Heart left ventricle (tissue), 16 donors: ENCODE measurements around the gene STKLD1. TPM values are rescaled to one million over a fixed set of nuclear protein-coding genes. Genes with fewer than 3 reads are reported as not detected.
"Not testable (repeated sequence)": the region's sequence is repeated elsewhere in the genome, so short reads cannot be mapped to it uniquely, and the experiment has no call there.

Experiments used
- ATAC-seq, 4 donors: fragments of 200-7000 bp; cut with Tn5 transposase; one replicate each; pipeline ENCODE4 v1.9.1; 2020 to 2022; ENCODE audit warnings: moderate library complexity in 4 of 4, mild to moderate bottlenecking in 3 of 4, moderate number of reproducible peaks in 1 of 4
- DNase-seq, 5 donors: peaks; one replicate each; pipeline ENCODE4 v3.0.0-alpha.2; 2020
- H3K27ac ChIP-seq, 12 donors: fragments of 200-600 bp; sonication (generic) in 4 of 12; one replicate each; pipeline versions ENCODE4 v1.5.0 to v1.8.0; 2016 to 2022; ENCODE audit warnings: mild to moderate bottlenecking in 2 of 12
- H3K27me3 ChIP-seq, 9 donors: fragments of 200-600 bp; sonication (generic) in 2 of 9; one replicate each; pipeline versions ENCODE4 v1.5.1 to v1.8.0; 2016 to 2022; ENCODE audit warnings: mild to moderate bottlenecking in 3 of 9
- H3K36me3 ChIP-seq, 9 donors: fragments of 200-600 bp; sonication (generic) in 2 of 9; one replicate each; pipeline versions ENCODE4 v1.5.0 to v1.8.0; 2018 to 2022; ENCODE audit warnings: mild to moderate bottlenecking in 2 of 9
- H3K4me1 ChIP-seq, 12 donors: fragments of 200-600 bp; sonication (generic) in 4 of 12; one replicate each; pipeline versions ENCODE4 v1.5.0 to v1.8.0; 2016 to 2022; ENCODE audit warnings: mild to moderate bottlenecking in 3 of 12
- H3K4me3 ChIP-seq, 12 donors: fragments of 200-600 bp; sonication (generic) in 4 of 12; one replicate each; pipeline versions ENCODE4 v1.5.0 to v1.8.0; 2017 to 2022; ENCODE audit warnings: mild to moderate bottlenecking in 9 of 12, moderate library complexity in 4 of 12
- H3K9me3 ChIP-seq, 12 donors: fragments of 200-600 bp; sonication (generic) in 4 of 12; one replicate each; pipeline versions ENCODE4 v1.5.0 to v1.8.0; 2016 to 2022; ENCODE audit warnings: mild to moderate bottlenecking in 1 of 12
- POLR2A ChIP-seq, 2 donors: fragments of 450-650 bp; IDR thresholded peaks; one replicate each; pipeline ENCODE4 v1.6.1; 2017; ENCODE audit warnings: antibody characterized with exemption in 2 of 2, mild to moderate bottlenecking in 2 of 2, moderate library complexity in 2 of 2
- WGBS, 4 donors: extraction: QIAGEN DNeasy Blood & Tissue Kit in 2 of 4; methylation state at CpG; one replicate each; pipeline versions ENCODE4 v1.1.5 to v1.1.7; 2013 to 2018; 5-methylcytosine and 5-hydroxymethylcytosine counted together
- intact Hi-C, 10 donors: fragments of 100-400 bp; cut with DNase I; formaldehyde crosslinking; loops; one replicate each; pipeline versions ENCODE4 v1.11.1 to v1.14.2; 2022
- polyA plus RNA-seq, 2 donors: library from polyadenylated mRNA; stranded (reverse); fragments of 200-250 nt; gene quantifications; one replicate each; pipeline ENCODE4 v1.2.3, GENCODE V29; 2013
- total RNA-seq, 9 donors: library from RNA; depleted of rRNA in 2 of 9; stranded (reverse); fragments of >200 nt in 2 of 9; fragmentation: NEBNext Ultra II Directional in 3 of 9; extraction: Animal tissue kit (Norgen Biotek cat#: 25700) in 3 of 9; gene quantifications; one replicate each; pipeline versions ENCODE4 v1.1.0 to v1.2.4, GENCODE V29; 2016 to 2023
- TF ChIP-seq, protein P1 (sequence below), 12 donors: fragments of 200-600 bp; sonication (generic) in 4 of 12; IDR thresholded peaks; one replicate each; pipeline versions ENCODE4 v1.5.0 to v1.8.0; 2018 to 2022; ENCODE audit warnings: antibody characterized with exemption in 12 of 12, mild to moderate bottlenecking in 5 of 12
- donor health status: ischemic (EF 13 %, LVEDD 7.1; RV severe dilation, severe dysfunction).
- donor health status: healthy with polysubstance abuse.
- donor health status: DM: no; HTN: yes; CAD: no.
- donor health status: DM: no; HTN: no; CAD: no.
- donor health status: ischemic (EF 25% LVEDD 6.9; RV normal size, moderate dysfunction).
- donor health status: ischemic (EF 25% LVEDD 5.7; RV mildly dilated, moderate dysfunction).
- donor health status: healthy.
- donor health status: DM: yes; HTN: yes; CAD: no.
- donor health status: ischemic (EF 35%, LVEDD 5.7; RV mildly dilated, moderate dysfunction).
- donor health status: nonischemic (EF 11% LVEDD 7.7; RV severe dilation, severe dysfunction).
- donor health status: DM: yes; HTN: yes; CAD: no.
- donor health status: PGD.
- donor health status: ischemic (EF 29% LVEDD 5.4; RV normal size, mild dysfunction).
- donor health status: nonischemic (EF 23%, LVEDD 6.1; RV moderate dilation, normal function).

Gene STKLD1
- total and polyA plus RNA-seq, 11 donors = 0.25 to 0.91 (median 0.46) TPM; not detected in 2

DNA sequence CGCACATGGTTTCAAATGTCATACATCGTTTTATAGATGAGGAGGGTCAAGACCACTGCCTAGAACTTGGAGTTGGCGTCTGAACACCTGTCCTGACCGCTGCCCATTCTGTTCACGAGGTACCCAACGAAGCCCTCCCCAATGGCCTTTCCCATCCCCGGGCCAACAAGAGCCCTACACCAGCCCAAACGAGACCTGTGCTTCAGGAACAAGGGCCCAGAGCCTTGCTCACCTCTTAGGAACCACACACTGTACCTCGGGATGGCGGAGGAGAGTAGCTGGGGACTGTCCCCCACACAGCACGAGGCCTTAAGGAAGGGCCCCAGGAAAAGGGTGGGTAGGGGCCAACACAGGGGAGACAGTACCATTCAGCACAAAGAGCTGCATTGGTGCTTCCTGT is 43.2 kb upstream of the STKLD1 start:
- peaks cover 0 to 51% (median 45%) of the 10 kb centered on the region in 9 donors for H3K36me3 ChIP-seq
- H3K27me3 ChIP-seq = no peaks in the 10 kb centered on the region
- ATAC-seq (no peak), DNase-seq (peak in 1 of 5 donors; percentile 4)
- H3K4me3 ChIP-seq = no peak overlapping the region
- intact Hi-C loops = loop anchor here in 3 of 10 donors (2.0 to 10.0 kb wide), 3 partner anchors 98 to 148 kb away; no protein-coding TSS in a partner anchor
- H3K4me1 ChIP-seq = peaks cover 6 to 26% (median 19%) of the 10 kb centered on the region in 12 donors
- no peak overlapping the region for H3K27ac ChIP-seq
- TF ChIP-seq, protein P1, sequence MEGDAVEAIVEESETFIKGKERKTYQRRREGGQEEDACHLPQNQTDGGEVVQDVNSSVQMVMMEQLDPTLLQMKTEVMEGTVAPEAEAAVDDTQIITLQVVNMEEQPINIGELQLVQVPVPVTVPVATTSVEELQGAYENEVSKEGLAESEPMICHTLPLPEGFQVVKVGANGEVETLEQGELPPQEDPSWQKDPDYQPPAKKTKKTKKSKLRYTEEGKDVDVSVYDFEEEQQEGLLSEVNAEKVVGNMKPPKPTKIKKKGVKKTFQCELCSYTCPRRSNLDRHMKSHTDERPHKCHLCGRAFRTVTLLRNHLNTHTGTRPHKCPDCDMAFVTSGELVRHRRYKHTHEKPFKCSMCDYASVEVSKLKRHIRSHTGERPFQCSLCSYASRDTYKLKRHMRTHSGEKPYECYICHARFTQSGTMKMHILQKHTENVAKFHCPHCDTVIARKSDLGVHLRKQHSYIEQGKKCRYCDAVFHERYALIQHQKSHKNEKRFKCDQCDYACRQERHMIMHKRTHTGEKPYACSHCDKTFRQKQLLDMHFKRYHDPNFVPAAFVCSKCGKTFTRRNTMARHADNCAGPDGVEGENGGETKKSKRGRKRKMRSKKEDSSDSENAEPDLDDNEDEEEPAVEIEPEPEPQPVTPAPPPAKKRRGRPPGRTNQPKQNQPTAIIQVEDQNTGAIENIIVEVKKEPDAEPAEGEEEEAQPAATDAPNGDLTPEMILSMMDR (IDR thresholded peaks at IDR 0.05) = no peak
- TF ChIP-seq POLR2A (IDR thresholded peaks at IDR 0.05) = no peak
- 90 to 97% (median 95%) methylated on average over 10 to 11 of the region's 11 CpGs for WGBS, 4 donors
- H3K9me3 ChIP-seq = no peaks in the 10 kb centered on the region

GRCh38 chr9:133333566-133333965 is 42.6 kb upstream of the STKLD1 start:
- ATAC-seq = no peak
- peak in 1 of 5 donors; percentile 13 for DNase-seq
- WGBS, 4 donors = 88 to 99% (median 91%) methylated on average over 7 to 10 of the region's 10 CpGs
- Histone ChIP-seq H3K36me3 (peaks cover 0 to 51% (median 45%) of the 10 kb centered on the region in 9 donors), H3K9me3 (no peaks in the 10 kb centered on the region), H3K4me3 (no peak overlapping the region), H3K4me1 (peaks cover 6 to 26% (median 19%) of the 10 kb centered on the region in 12 donors), H3K27ac (no peak overlapping the region), H3K27me3 (no peaks in the 10 kb centered on the region)
- intact Hi-C loops = loop anchor here in 3 of 10 donors (2.0 to 10.0 kb wide), 3 partner anchors 99 to 149 kb away; no protein-coding TSS in a partner anchor
- TF ChIP-seq, protein P1 (IDR thresholded peaks at IDR 0.05) = no peak
- no peak for TF ChIP-seq POLR2A (IDR thresholded peaks at IDR 0.05)

GRCh38 chr9:133334161-133334560 is 42.0 kb upstream of the STKLD1 start:
- H3K9me3 ChIP-seq = no peaks in the 10 kb centered on the region
- DNase-seq (peak in 1 of 5 donors; percentile 15), ATAC-seq (no peak)
- TF ChIP-seq, protein P1 (IDR thresholded peaks at IDR 0.05) = no peak
- TF ChIP-seq POLR2A (IDR thresholded peaks at IDR 0.05) = no peak
- 91 to 97% (median 94%) methylated on average over 6 of the region's 6 CpGs for WGBS, 4 donors
- H3K36me3 ChIP-seq = peaks cover 0 to 56% (median 45%) of the 10 kb centered on the region in 9 donors
- no peaks in the 10 kb centered on the region for H3K27me3 ChIP-seq
- H3K27ac ChIP-seq = no peak overlapping the region
- peaks cover 6 to 26% (median 19%) of the 10 kb centered on the region in 12 donors for H3K4me1 ChIP-seq
- H3K4me3 ChIP-seq = peak overlapping the region in 1 of 12 donors; percentile 100
- intact Hi-C loops = loop anchor here in 2 of 10 donors (5.0 to 10.0 kb wide), 2 partner anchors 99 to 147 kb away; no protein-coding TSS in a partner anchor

- peaks cover 6 to 32% (median 20%) of the 10 kb centered on the region in 12 donors for H3K4me1 ChIP-seq
- intact Hi-C loops = loop anchor here in 4 of 10 donors (5.0 to 10.0 kb wide), 3 partner anchors 42 to 148 kb away; partner anchors contain the start of genes STKLD1 (in 2 of the 4) and SURF4 (in 2 of the 4)
- H3K4me3 ChIP-seq = peak overlapping the region; percentile 68 to 100 (median 82)
- not testable (repeated sequence) for H3K27ac ChIP-seq, H3K9me3 ChIP-seq, H3K27me3 ChIP-seq, ATAC-seq
- H3K36me3 ChIP-seq = peaks cover 0 to 62% (median 50%) of the 10 kb centered on the region in 9 donors
- DNase-seq = peak in 1 of 5 donors; percentile 8
- WGBS, 4 donors = 82 to 88% (median 86%) methylated on average over 11 of the region's 11 CpGs
Measured at GRCh38 chr9:133334888-133335287, 41.3 kb upstream of the STKLD1 start.
